Endothelial cell of umbilical vein (primary cell): ENCODE data around the gene MUL1. TPM values are rescaled to one million over a fixed set of nuclear protein-coding genes. Genes with fewer than 3 reads are reported as not detected.
A peak's percentile ranks its signal among the peaks of the same experiment; 100 is the strongest.

Source experiments
- BruUV-seq: library from RNA; stranded (reverse); fragments of 400-500 nt; replicated peaks from 2 replicates; lab custom pipeline; 2021; lab: Mats Ljungman, UMichigan
- CTCF ChIA-PET: fragments of 300-600, 350-600 bp; sonication (Branson Sonifier 250); formaldehyde crosslinking; loops from one replicate; lab custom pipeline; 2021; ENCODE audit warnings: antibody characterized with exemption, inconsistent platforms; lab: Charles Lee
- POLR2A ChIA-PET: fragments of 300-600, 350-600 bp; sonication (Branson Sonifier 250); formaldehyde crosslinking; loops from one replicate; lab custom pipeline; 2021; ENCODE audit warnings: antibody characterized with exemption, inconsistent platforms; lab: Charles Lee
- DNase-seq: peaks from one replicate; pipeline ENCODE4 v3.0.0-alpha.2; 2011; ENCODE audit warnings: low read depth, low spot score
- FAIRE-seq: peaks from 2 replicates; lab custom pipeline; 2011; peaks lifted over from hg19 to GRCh38; lab: Jason Lieb, UNC
- H2AFZ ChIP-seq: 2 replicates; pipeline ENCODE4 v1.6.0; 2012; ENCODE audit warnings: low read depth, low read length, control low read depth, inconsistent platforms
- H3K27ac ChIP-seq: 2 replicates; pipeline ENCODE4 v1.5.1; 2011; ENCODE audit warnings: low read depth, mild to moderate bottlenecking, control low read depth, low read length, moderate library complexity; ENCODE audit not compliant: insufficient read depth
- H3K27me3 ChIP-seq, 2 experiments: 2 replicates each; pipeline versions ENCODE4 v1.6.0 to v1.6.1; 2011; ENCODE audit warnings: low read length in 2 of 2, mixed read lengths in 1 of 2; ENCODE audit not compliant: control insufficient read depth in 2 of 2, insufficient read depth in 2 of 2
- H3K36me3 ChIP-seq, 2 experiments: 2 replicates in 1 of 2; 3 replicates in 1 of 2; pipeline ENCODE4 v1.5.1; 2011; ENCODE audit warnings: low read length in 2 of 2, mild to moderate bottlenecking in 1 of 2, moderate library complexity in 1 of 2; ENCODE audit not compliant: control insufficient read depth in 2 of 2, insufficient read depth in 2 of 2; ENCODE audit errors: extremely low read depth in 1 of 2
- H3K4me1 ChIP-seq: 3 replicates; pipeline ENCODE4 v1.5.1; 2011; ENCODE audit warnings: mild to moderate bottlenecking, low read length; ENCODE audit not compliant: control insufficient read depth, insufficient read depth; ENCODE audit errors: extremely low read depth
- H3K4me2 ChIP-seq: 2 replicates; pipeline ENCODE4 v1.6.1; 2011; ENCODE audit warnings: low read length, control low read depth, mixed read lengths; ENCODE audit not compliant: insufficient read depth
- H3K4me3 ChIP-seq, 3 experiments: fragments of 200-600 bp in 1 of 3; sonication (generic), shearing (Covaris generic) in 1 of 3; replicated peaks in 1 of 3; 2 replicates each; pipeline ENCODE4 v1.5.1; 2011 to 2016; ENCODE audit warnings: control low read depth in 3 of 3, low read length in 3 of 3, mild to moderate bottlenecking in 2 of 3, inconsistent platforms in 1 of 3, low read depth in 1 of 3, moderate library complexity in 1 of 3; ENCODE audit not compliant: insufficient read depth in 1 of 3
- H3K79me2 ChIP-seq: 2 replicates; pipeline ENCODE4 v1.6.0; 2012; ENCODE audit warnings: low read length, inconsistent platforms; ENCODE audit not compliant: control insufficient read depth, insufficient read depth
- H3K9ac ChIP-seq: replicated peaks from 2 replicates; pipeline ENCODE3; 2011; ENCODE audit warnings: low read length, control low read depth; ENCODE audit not compliant: insufficient read depth; ENCODE audit errors: extremely low read depth
- H3K9me1 ChIP-seq: replicated peaks from 3 replicates; pipeline ENCODE4 v1.6.0; 2011; ENCODE audit warnings: mild to moderate bottlenecking, low read length; ENCODE audit not compliant: control insufficient read depth, insufficient read depth; ENCODE audit errors: extremely low read depth
- H3K9me3 ChIP-seq: replicated peaks from 2 replicates; pipeline ENCODE4 v1.5.1; 2012; ENCODE audit warnings: low read length, inconsistent platforms; ENCODE audit not compliant: control insufficient read depth, insufficient read depth
- H4K20me1 ChIP-seq: replicated peaks from 2 replicates; pipeline ENCODE3; 2011; ENCODE audit warnings: mild to moderate bottlenecking, low read length; ENCODE audit not compliant: control insufficient read depth, insufficient read depth; ENCODE audit errors: extremely low read depth
- EZH2 ChIP-seq: IDR thresholded peaks from 2 replicates; pipeline ENCODE4 v1.6.1; 2012; ENCODE audit warnings: borderline replicate concordance, low read depth, mild to moderate bottlenecking, moderate library complexity, low read length, inconsistent platforms; ENCODE audit not compliant: severe bottlenecking
- FOS ChIP-seq: IDR thresholded peaks from 2 replicates; pipeline ENCODE4 v1.6.1; 2011; ENCODE audit warnings: mild to moderate bottlenecking, low read length, moderate library complexity, borderline replicate concordance; ENCODE audit not compliant: insufficient read depth
- GATA2 ChIP-seq: IDR thresholded peaks from 2 replicates; pipeline ENCODE4 v1.7.0; 2011; ENCODE audit warnings: low read depth, mild to moderate bottlenecking, moderate library complexity, mixed read lengths, low read length; ENCODE audit not compliant: insufficient read length, insufficient read depth
- JUN ChIP-seq: IDR thresholded peaks from 2 replicates; pipeline ENCODE4 v1.6.1; 2011; ENCODE audit warnings: borderline replicate concordance, low read depth; ENCODE audit not compliant: insufficient read length, insufficient read depth
- MYC ChIP-seq: IDR thresholded peaks from one replicate; pipeline ENCODE4 v1.6.1; 2011; ENCODE audit warnings: mild to moderate bottlenecking, low read depth, low read length
- POLR2A ChIP-seq: IDR thresholded peaks from 2 replicates; pipeline ENCODE4 v1.6.1; 2012; ENCODE audit warnings: low read depth, mild to moderate bottlenecking, control low read depth, low read length
- POLR2AphosphoS5 ChIP-seq: IDR thresholded peaks from 2 replicates; pipeline ENCODE4 v1.6.1; 2012; ENCODE audit warnings: low read depth, mild to moderate bottlenecking, control low read depth, low read length, moderate library complexity; ENCODE audit not compliant: insufficient read depth
- dilution Hi-C: fragments of 300-500 bp; cut with MboI; formaldehyde crosslinking; loops from one replicate; pipeline ENCODE4 v1.15.0; 2019; ENCODE audit warnings: low sequenced_read_pairs; ENCODE audit not compliant: extremely low pct_ligation_motif_present
- intact Hi-C: fragments of 100-400 bp; cut with micrococcal nuclease; formaldehyde crosslinking; loops from one replicate; pipeline ENCODE4 v1.10.0; 2022
- polyA plus RNA-seq, 4 experiments: library from polyadenylated mRNA; depleted of rRNA in 3 of 4; stranded (reverse) in 3 of 4; unstranded in 1 of 4; fragments of >200 nt; gene quantifications; 2 replicates each; pipeline versions ENCODE4 v1.2.1 to v1.2.3, GENCODE V29; 2011 to 2012; ENCODE audit warnings: missing spikeins in 1 of 4
- total RNA-seq: library from RNA; stranded (reverse); gene quantifications from 2 replicates; pipeline ENCODE4 v1.2.3, GENCODE V29; 2021
- TF ChIP-seq, protein P1 (sequence below): IDR thresholded peaks from 2 replicates; pipeline ENCODE4 v1.6.1; 2011; ENCODE audit not compliant: insufficient read depth, insufficient read length
- TF ChIP-seq, protein P2 (sequence below), 2 donors: IDR thresholded peaks; 1 replicate in 1 of 2; 2 replicates in 1 of 2; pipeline ENCODE4 v1.5.1; 2011; ENCODE audit warnings: low read length in 2 of 2, mild to moderate bottlenecking in 2 of 2, moderate library complexity in 2 of 2, control low read depth in 1 of 2, inconsistent platforms in 1 of 2, low read depth in 1 of 2; ENCODE audit not compliant: insufficient read depth in 1 of 2; ENCODE audit errors: extremely low read depth in 1 of 2

Gene MUL1
- total and polyA plus RNA-seq, 2 donors (not counting 3 experiments of a cell fraction or from before 2014, with no cell fraction given): 28.3 to 29.5 TPM

- H3K27ac ChIP-seq: no peak overlapping the region
- TF ChIP-seq FOS (peak; percentile 11), POLR2A (no peak)
- TF ChIP-seq, protein P1, sequence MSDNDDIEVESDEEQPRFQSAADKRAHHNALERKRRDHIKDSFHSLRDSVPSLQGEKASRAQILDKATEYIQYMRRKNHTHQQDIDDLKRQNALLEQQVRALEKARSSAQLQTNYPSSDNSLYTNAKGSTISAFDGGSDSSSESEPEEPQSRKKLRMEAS: no peak
- peaks cover 3 to 4% of the 10 kb centered on the region in 2 experiments for H3K27me3 ChIP-seq
- no peaks in the 10 kb centered on the region for H3K9me3 ChIP-seq
- no peak for FAIRE-seq
- no peak overlapping the region for H3K4me2 ChIP-seq
- no peaks in the 10 kb centered on the region for H3K36me3 ChIP-seq
- H3K9me1 ChIP-seq: no peaks in the 10 kb centered on the region
- H3K4me1 ChIP-seq: no peaks in the 10 kb centered on the region
- H3K4me3 ChIP-seq: no peak overlapping the region
- no peaks in the 10 kb centered on the region for H4K20me1 ChIP-seq
- H3K9ac ChIP-seq: no peak overlapping the region
- peak; percentile 31 for DNase-seq
- POLR2A ChIA-PET: no interaction called here
- no peak overlapping the region for H2AFZ ChIP-seq
- CTCF ChIA-PET: interaction anchor here (1.0 to 2.1 kb wide), 4 partner anchors 10 to 158 kb away, joined by 4 to 5 read pairs (median 4); no protein-coding TSS in a partner anchor
- no peaks in the 10 kb centered on the region for H3K79me2 ChIP-seq
- BruUV-seq: no TSS peak
- intact Hi-C loops (no loop called here), dilution Hi-C loops (no loop called here)
These were observed 31.0 kb upstream of the MUL1 start for GRCh38 chr1:20538760-20539551.

DNA sequence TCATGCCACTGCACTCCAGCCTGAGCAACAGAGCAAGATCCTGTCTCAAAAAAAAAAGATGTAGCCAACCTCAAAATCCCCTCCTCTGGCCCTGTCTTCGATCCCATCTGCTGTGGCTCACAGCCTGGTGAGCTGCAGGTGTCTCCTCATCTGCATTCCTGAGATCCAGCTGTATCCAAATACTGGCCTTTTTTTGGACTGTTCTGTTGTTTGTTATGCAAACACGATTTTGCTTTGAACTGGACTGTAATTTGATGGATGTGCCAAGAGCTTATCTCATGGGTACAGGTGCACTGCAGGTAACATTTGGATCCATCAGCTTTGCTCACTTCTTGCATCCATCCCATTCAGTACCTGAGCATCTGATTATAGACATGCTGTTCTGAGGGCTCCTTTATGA is 30.3 kb upstream of the MUL1 start:
- dilution Hi-C loops: no loop called here
- no peak for FAIRE-seq
- H3K9me1 ChIP-seq: no peaks in the 10 kb centered on the region

More for the DNA sequence above, 30.3 kb upstream of the MUL1 start:
- no peak for TF ChIP-seq POLR2AphosphoS5
- TF ChIP-seq GATA2: no peak
- no peak for TF ChIP-seq FOS
- TF ChIP-seq JUN: no peak
- TF ChIP-seq EZH2: no peak
- no peak for TF ChIP-seq MYC
- TF ChIP-seq, protein P1: no peak
- no peak for TF ChIP-seq POLR2A
- TF ChIP-seq, protein P2, sequence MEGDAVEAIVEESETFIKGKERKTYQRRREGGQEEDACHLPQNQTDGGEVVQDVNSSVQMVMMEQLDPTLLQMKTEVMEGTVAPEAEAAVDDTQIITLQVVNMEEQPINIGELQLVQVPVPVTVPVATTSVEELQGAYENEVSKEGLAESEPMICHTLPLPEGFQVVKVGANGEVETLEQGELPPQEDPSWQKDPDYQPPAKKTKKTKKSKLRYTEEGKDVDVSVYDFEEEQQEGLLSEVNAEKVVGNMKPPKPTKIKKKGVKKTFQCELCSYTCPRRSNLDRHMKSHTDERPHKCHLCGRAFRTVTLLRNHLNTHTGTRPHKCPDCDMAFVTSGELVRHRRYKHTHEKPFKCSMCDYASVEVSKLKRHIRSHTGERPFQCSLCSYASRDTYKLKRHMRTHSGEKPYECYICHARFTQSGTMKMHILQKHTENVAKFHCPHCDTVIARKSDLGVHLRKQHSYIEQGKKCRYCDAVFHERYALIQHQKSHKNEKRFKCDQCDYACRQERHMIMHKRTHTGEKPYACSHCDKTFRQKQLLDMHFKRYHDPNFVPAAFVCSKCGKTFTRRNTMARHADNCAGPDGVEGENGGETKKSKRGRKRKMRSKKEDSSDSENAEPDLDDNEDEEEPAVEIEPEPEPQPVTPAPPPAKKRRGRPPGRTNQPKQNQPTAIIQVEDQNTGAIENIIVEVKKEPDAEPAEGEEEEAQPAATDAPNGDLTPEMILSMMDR (IDR thresholded peaks at IDR 0.05; ENCODE audit: extremely low read depth in 1 of 2, insufficient read depth in 1 of 2, low read depth in 1 of 2, low read length in 2 of 2): no peak
- DNase-seq: no peak
- Histone ChIP-seq H3K27me3 (peaks cover 4 to 5% of the 10 kb centered on the region in 2 experiments), H3K4me2 (no peak overlapping the region), H3K79me2 (no peaks in the 10 kb centered on the region), H3K9me3 (no peaks in the 10 kb centered on the region), H3K27ac (no peak overlapping the region), H3K36me3 (no peaks in the 10 kb centered on the region), H3K4me1 (no peaks in the 10 kb centered on the region), H2AFZ (no peak overlapping the region), H4K20me1 (no peaks in the 10 kb centered on the region), H3K9ac (no peak overlapping the region), H3K4me3 (no peak overlapping the region)
- intact Hi-C loops: no loop called here
- BruUV-seq: no TSS peak
- CTCF ChIA-PET: interaction anchor here (1.0 to 2.1 kb wide), 3 partner anchors 9 to 159 kb away, joined by 4 read pairs; no protein-coding TSS in a partner anchor
- POLR2A ChIA-PET: interaction anchor here (0.6 kb wide), 1 partner anchor 643 kb away, joined by 4 read pairs; no protein-coding TSS in a partner anchor
